Measurements from ENCODE around the gene TMEM240.

The TMEM240 gene

GRCh38 chr1:1554550-1554925, 14.1 kb upstream of the TMEM240 start:
- no peak overlapping the region for H3K4me3 Mint-ChIP-seq
- no peaks in the 10 kb centered on the region for H3K9me3 Mint-ChIP-seq
- H3K36me3 Mint-ChIP-seq (ENCODE audit: insufficient read depth) = peaks cover 4% of the 10 kb centered on the region
- H3K4me1 Mint-ChIP-seq = peaks cover 21% of the 10 kb centered on the region
- no peaks in the 10 kb centered on the region for H3K27me3 Mint-ChIP-seq
- DNase-seq (ENCODE audit: low spot score in 2 of 2) = no peak
- peak overlapping the region; percentile 51 for H3K27ac Mint-ChIP-seq (ENCODE audit: low read depth)
- no peak for ATAC-seq (replicated peaks; ENCODE audit: extremely low read depth, poor library complexity, severe bottlenecking)

GRCh38 chr1:1553821-1554494, 13.5 kb upstream of the TMEM240 start:
- DNase-seq (ENCODE audit: low spot score in 2 of 2) (no peak), ATAC-seq (replicated peaks; ENCODE audit: extremely low read depth, poor library complexity, severe bottlenecking) (no peak)
- Mint-ChIP-seq H3K36me3 (ENCODE audit: insufficient read depth) (peaks cover 4% of the 10 kb centered on the region), H3K9me3 (no peaks in the 10 kb centered on the region), H3K4me1 (peaks cover 21% of the 10 kb centered on the region), H3K4me3 (no peak overlapping the region), H3K27ac (ENCODE audit: low read depth) (peak overlapping the region; percentile 71), H3K27me3 (no peaks in the 10 kb centered on the region)

GRCh38 chr1:1552263-1552639, 11.8 kb upstream of the TMEM240 start:
- no peaks in the 10 kb centered on the region for H3K9me3 Mint-ChIP-seq
- DNase-seq (ENCODE audit: low spot score in 2 of 2) = no peak
- H3K4me1 Mint-ChIP-seq = peaks cover 12% of the 10 kb centered on the region
- no peak for ATAC-seq (replicated peaks; ENCODE audit: extremely low read depth, poor library complexity, severe bottlenecking)
- H3K27me3 Mint-ChIP-seq = no peaks in the 10 kb centered on the region
- H3K27ac Mint-ChIP-seq (ENCODE audit: low read depth) = peak overlapping the region; percentile 10
- no peak overlapping the region for H3K4me3 Mint-ChIP-seq
- H3K36me3 Mint-ChIP-seq (ENCODE audit: insufficient read depth) = peaks cover 4% of the 10 kb centered on the region

- Mint-ChIP-seq H3K27ac (ENCODE audit: low read depth) (no peak overlapping the region), H3K4me1 (peaks cover 12% of the 10 kb centered on the region), H3K27me3 (no peaks in the 10 kb centered on the region)
Observed at GRCh38 chr1:1551524-1552262, 11.3 kb upstream of the TMEM240 start.

GRCh38 chr1:1550591-1551432, 10.4 kb upstream of the TMEM240 start:
- DNase-seq (ENCODE audit: low spot score in 2 of 2) (no peak), ATAC-seq (replicated peaks; ENCODE audit: extremely low read depth, poor library complexity, severe bottlenecking) (no peak)
- Mint-ChIP-seq H3K9me3 (no peaks in the 10 kb centered on the region), H3K27ac (ENCODE audit: low read depth) (no peak overlapping the region), H3K36me3 (ENCODE audit: insufficient read depth) (peaks cover 2% of the 10 kb centered on the region), H3K27me3 (no peaks in the 10 kb centered on the region), H3K4me1 (peaks cover 12% of the 10 kb centered on the region), H3K4me3 (no peak overlapping the region)

More at GRCh38 chr1:1551524-1552262, 11.3 kb upstream of the TMEM240 start:
- H3K36me3 Mint-ChIP-seq (ENCODE audit: insufficient read depth) = peaks cover 2% of the 10 kb centered on the region
- ATAC-seq (replicated peaks; ENCODE audit: extremely low read depth, poor library complexity, severe bottlenecking) = no peak
- H3K4me3 Mint-ChIP-seq = no peak overlapping the region
- no peak for DNase-seq (ENCODE audit: low spot score in 2 of 2)
- H3K9me3 Mint-ChIP-seq = no peaks in the 10 kb centered on the region

GRCh38 chr1:1550087-1550486, 9.7 kb upstream of the TMEM240 start:
- H3K27me3 Mint-ChIP-seq = no peaks in the 10 kb centered on the region
- ATAC-seq (replicated peaks; ENCODE audit: extremely low read depth, poor library complexity, severe bottlenecking) (no peak), DNase-seq (ENCODE audit: low spot score in 2 of 2) (no peak)
- peaks cover 9% of the 10 kb centered on the region for H3K4me1 Mint-ChIP-seq
- H3K27ac Mint-ChIP-seq (ENCODE audit: low read depth) = no peak overlapping the region
- peaks cover 2% of the 10 kb centered on the region for H3K36me3 Mint-ChIP-seq (ENCODE audit: insufficient read depth)
- H3K4me3 Mint-ChIP-seq = no peak overlapping the region
- no peaks in the 10 kb centered on the region for H3K9me3 Mint-ChIP-seq

- Mint-ChIP-seq H3K4me3 (no peak overlapping the region), H3K36me3 (ENCODE audit: insufficient read depth) (peaks cover 6% of the 10 kb centered on the region), H3K27ac (ENCODE audit: low read depth) (no peak overlapping the region), H3K4me1 (peaks cover 5% of the 10 kb centered on the region), H3K27me3 (no peaks in the 10 kb centered on the region), H3K9me3 (no peaks in the 10 kb centered on the region)
- DNase-seq (ENCODE audit: low spot score in 2 of 2) = no peak
- ATAC-seq (replicated peaks; ENCODE audit: extremely low read depth, poor library complexity, severe bottlenecking) = no peak
Observed at GRCh38 chr1:1548591-1548990, 8.2 kb upstream of the TMEM240 start.

GRCh38 chr1:1547476-1547875, 7.1 kb upstream of the TMEM240 start:
- ATAC-seq (replicated peaks; ENCODE audit: extremely low read depth, poor library complexity, severe bottlenecking) (no peak), DNase-seq (ENCODE audit: low spot score in 2 of 2) (no peak)
- Mint-ChIP-seq H3K9me3 (no peaks in the 10 kb centered on the region), H3K27ac (ENCODE audit: low read depth) (no peak overlapping the region), H3K36me3 (ENCODE audit: insufficient read depth) (peaks cover 8% of the 10 kb centered on the region), H3K27me3 (no peaks in the 10 kb centered on the region), H3K4me1 (peaks cover 5% of the 10 kb centered on the region), H3K4me3 (no peak overlapping the region)

- Mint-ChIP-seq H3K4me3 (no peak overlapping the region), H3K27ac (ENCODE audit: low read depth) (peak overlapping the region; percentile 55), H3K4me1 (peaks cover 4% of the 10 kb centered on the region), H3K9me3 (no peaks in the 10 kb centered on the region), H3K27me3 (no peaks in the 10 kb centered on the region), H3K36me3 (ENCODE audit: insufficient read depth) (peaks cover 8% of the 10 kb centered on the region)
- ATAC-seq (replicated peaks; ENCODE audit: extremely low read depth, poor library complexity, severe bottlenecking) (no peak), DNase-seq (ENCODE audit: low spot score in 2 of 2) (no peak)
Observed at GRCh38 chr1:1547011-1547410, 6.6 kb upstream of the TMEM240 start.

- H3K36me3 Mint-ChIP-seq (ENCODE audit: insufficient read depth) = peaks cover 8% of the 10 kb centered on the region
- H3K27ac Mint-ChIP-seq (ENCODE audit: low read depth) = peak overlapping the region; percentile 55
- ATAC-seq (replicated peaks; ENCODE audit: extremely low read depth, poor library complexity, severe bottlenecking) (no peak), DNase-seq (ENCODE audit: low spot score in 2 of 2) (no peak)
- H3K4me1 Mint-ChIP-seq = no peaks in the 10 kb centered on the region
- H3K9me3 Mint-ChIP-seq = no peaks in the 10 kb centered on the region
- H3K27me3 Mint-ChIP-seq = no peaks in the 10 kb centered on the region
- H3K4me3 Mint-ChIP-seq = no peak overlapping the region
Observed at GRCh38 chr1:1545946-1546737, 5.7 kb upstream of the TMEM240 start.

- H3K27me3 Mint-ChIP-seq = no peaks in the 10 kb centered on the region
- no peaks in the 10 kb centered on the region for H3K4me1 Mint-ChIP-seq
- no peak overlapping the region for H3K27ac Mint-ChIP-seq (ENCODE audit: low read depth)
- ATAC-seq (replicated peaks; ENCODE audit: extremely low read depth, poor library complexity, severe bottlenecking) (no peak), DNase-seq (ENCODE audit: low spot score in 2 of 2) (no peak)
- H3K4me3 Mint-ChIP-seq = no peak overlapping the region
- peaks cover 8% of the 10 kb centered on the region for H3K36me3 Mint-ChIP-seq (ENCODE audit: insufficient read depth)
- no peaks in the 10 kb centered on the region for H3K9me3 Mint-ChIP-seq
Observed at GRCh38 chr1:1544544-1544943, 4.1 kb upstream of the TMEM240 start.

GRCh38 chr1:1543706-1544099, 3.3 kb upstream of the TMEM240 start:
- H3K4me3 Mint-ChIP-seq = no peak overlapping the region
- H3K9me3 Mint-ChIP-seq = no peaks in the 10 kb centered on the region
- DNase-seq (ENCODE audit: low spot score in 2 of 2) (no peak), ATAC-seq (replicated peaks; ENCODE audit: extremely low read depth, poor library complexity, severe bottlenecking) (no peak)
- no peaks in the 10 kb centered on the region for H3K4me1 Mint-ChIP-seq
- H3K27ac Mint-ChIP-seq (ENCODE audit: low read depth) = no peak overlapping the region
- peaks cover 6% of the 10 kb centered on the region for H3K36me3 Mint-ChIP-seq (ENCODE audit: insufficient read depth)
- no peaks in the 10 kb centered on the region for H3K27me3 Mint-ChIP-seq

All from central memory CD8-positive, alpha-beta T cell (primary cell).